ENCODE data around the gene ZNRD2. TPM values are rescaled to one million over a fixed set of nuclear protein-coding genes. Genes with fewer than 3 reads are reported as not detected.

The ZNRD2 gene
- total and polyA plus RNA-seq, 2 donors: 38.0 to 40.7 TPM

DNA sequence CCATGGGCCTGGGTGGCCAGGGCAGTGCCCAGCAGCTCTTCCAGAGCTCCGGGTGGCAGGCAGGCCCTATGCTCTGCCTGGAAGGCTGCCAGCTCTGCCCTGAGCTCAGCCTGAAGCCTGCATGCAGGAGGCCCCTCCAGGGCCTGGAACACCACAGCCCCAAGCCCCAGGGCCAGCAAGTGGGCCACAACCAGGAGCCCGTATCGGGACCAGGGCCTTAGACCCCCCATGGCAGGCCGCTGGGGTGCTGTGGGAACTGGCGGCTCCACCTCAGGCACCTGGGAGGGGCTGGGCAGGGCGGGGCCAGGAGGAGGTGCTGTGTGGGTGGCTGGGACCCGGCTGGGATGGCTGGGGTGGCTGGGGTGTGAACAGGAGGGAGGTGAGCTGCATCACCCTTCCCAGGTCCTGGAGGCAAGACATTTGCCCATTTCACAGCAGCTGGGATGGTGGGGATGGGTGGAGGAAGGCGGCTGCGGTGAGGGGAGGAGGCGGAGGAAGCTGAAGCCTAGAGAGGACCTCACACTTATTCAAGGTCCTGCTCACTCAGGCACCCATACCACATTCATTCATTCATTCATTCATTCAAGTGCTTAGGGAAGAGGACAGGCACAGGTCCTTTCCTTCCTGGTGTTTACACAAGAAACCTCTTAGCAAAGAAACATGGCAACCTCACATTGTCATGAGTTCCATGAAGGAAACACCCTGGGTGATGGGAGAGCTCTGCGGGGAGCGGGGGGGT is 25.4 kb downstream of the ZNRD2 start, which contains the start of gene KCNK7:
KCNK7 (minus strand) TSS at position 258 of the 739 bp plus-strand sequence; CDS start at position 230, 28 bp downstream.
- DNase-seq (ENCODE audit: low read depth in 6 of 9, low spot score in 9 of 9): no peak
- WGBS: 92% methylated on average over 12 of the region's 12 CpGs
- Histone ChIP-seq H3K27me3 (ENCODE audit: control insufficient read depth in 2 of 2, insufficient read depth in 1 of 2, low read length in 1 of 2) (peaks cover 0 to 27% of the 10 kb centered on the region in 2 donors), H3K4me3 (ENCODE audit: low read length in 2 of 2) (no peak within 1 kb of the TSS), H3K36me3 (ENCODE audit: control insufficient read depth in 2 of 2, insufficient read depth in 2 of 2, low read length in 1 of 2) (peaks cover 45 to 55% of the 10 kb centered on the region in 2 donors), H3K9me3 (ENCODE audit: control insufficient read depth in 2 of 2, insufficient read depth in 1 of 2, low read length in 1 of 2) (no peaks in the 10 kb centered on the region), H3K27ac (ENCODE audit: low read depth in 1 of 2, low read length in 1 of 2) (peak within 1 kb of the TSS in 1 of 2 donors; percentile 20), H3K4me1 (ENCODE audit: control insufficient read depth in 2 of 2, insufficient read depth in 2 of 2, low read length in 2 of 2) (peaks cover 2 to 22% of the 10 kb centered on the region in 2 donors)

DNA sequence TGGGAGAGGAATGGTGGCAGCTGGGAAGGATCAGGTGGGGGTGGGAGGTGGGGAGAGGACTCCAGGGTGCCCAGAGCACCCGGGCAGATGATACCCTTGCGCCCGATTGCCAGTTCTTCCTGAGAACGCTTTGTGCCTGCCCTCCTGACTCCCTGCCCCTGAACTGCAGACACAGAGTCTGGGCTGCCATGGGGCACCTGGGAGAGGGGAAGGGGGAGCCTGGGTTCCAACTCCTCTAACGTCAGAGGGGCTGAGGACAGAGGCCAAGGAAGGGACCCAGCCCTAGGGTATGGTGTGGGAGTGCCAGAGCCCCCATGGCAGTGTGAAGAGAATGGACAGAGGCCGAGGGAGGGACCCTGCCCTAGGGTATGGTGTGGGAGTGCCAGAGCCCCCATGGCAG is 26.2 kb downstream of the ZNRD2 start:
- no peak overlapping the region for H3K4me3 ChIP-seq (ENCODE audit: low read length in 2 of 2)
- peaks cover 45 to 55% of the 10 kb centered on the region in 2 donors for H3K36me3 ChIP-seq (ENCODE audit: control insufficient read depth in 2 of 2, insufficient read depth in 2 of 2, low read length in 1 of 2)
- no peak for DNase-seq (ENCODE audit: low read depth in 6 of 9, low spot score in 9 of 9)
- WGBS: 96% methylated on average over 6 of the region's 6 CpGs
- peaks cover 0 to 21% of the 10 kb centered on the region in 2 donors for H3K27me3 ChIP-seq (ENCODE audit: control insufficient read depth in 2 of 2, insufficient read depth in 1 of 2, low read length in 1 of 2)
- no peaks in the 10 kb centered on the region for H3K9me3 ChIP-seq (ENCODE audit: control insufficient read depth in 2 of 2, insufficient read depth in 1 of 2, low read length in 1 of 2)
- H3K4me1 ChIP-seq (ENCODE audit: control insufficient read depth in 2 of 2, insufficient read depth in 2 of 2, low read length in 2 of 2): peaks cover 2 to 22% of the 10 kb centered on the region in 2 donors
- no peak overlapping the region for H3K27ac ChIP-seq (ENCODE audit: low read depth in 1 of 2, low read length in 1 of 2)

DNA sequence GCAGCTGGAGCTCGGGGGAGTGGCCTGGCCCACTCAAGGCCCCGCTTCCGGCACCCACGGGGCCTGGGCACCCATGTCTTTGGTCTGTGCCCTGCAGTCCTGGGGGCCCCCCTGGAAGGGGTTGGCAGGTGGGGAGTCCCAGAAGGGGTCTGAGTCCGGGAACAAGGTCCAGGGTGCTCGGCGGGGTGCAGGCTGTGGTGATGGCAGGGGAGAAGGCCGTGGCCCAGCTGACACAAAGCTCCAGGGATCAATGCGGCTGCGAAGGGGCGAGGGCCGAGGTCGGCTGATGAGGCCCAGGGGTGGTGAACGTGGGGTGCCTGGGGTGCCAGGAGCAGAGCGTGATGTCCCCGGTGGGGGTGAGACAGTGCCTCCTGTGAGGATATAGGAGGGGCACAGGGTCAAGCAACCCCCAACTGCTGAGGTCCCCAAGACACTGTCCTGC is 28.0 kb downstream of the ZNRD2 start:
- no peak for DNase-seq (ENCODE audit: low read depth in 6 of 9, low spot score in 9 of 9)
- 98% methylated on average over 16 of the region's 16 CpGs for WGBS
- H3K27ac ChIP-seq (ENCODE audit: low read depth in 1 of 2, low read length in 1 of 2): no peak overlapping the region
- peaks cover 0 to 5% of the 10 kb centered on the region in 2 donors for H3K27me3 ChIP-seq (ENCODE audit: control insufficient read depth in 2 of 2, insufficient read depth in 1 of 2, low read length in 1 of 2)
- H3K4me1 ChIP-seq (ENCODE audit: control insufficient read depth in 2 of 2, insufficient read depth in 2 of 2, low read length in 2 of 2): peaks cover 2 to 9% of the 10 kb centered on the region in 2 donors
- no peak overlapping the region for H3K4me3 ChIP-seq (ENCODE audit: low read length in 2 of 2)
- H3K9me3 ChIP-seq (ENCODE audit: control insufficient read depth in 2 of 2, insufficient read depth in 1 of 2, low read length in 1 of 2): no peaks in the 10 kb centered on the region
- H3K36me3 ChIP-seq (ENCODE audit: control insufficient read depth in 2 of 2, insufficient read depth in 2 of 2, low read length in 1 of 2): peaks cover 40 to 49% of the 10 kb centered on the region in 2 donors

DNA sequence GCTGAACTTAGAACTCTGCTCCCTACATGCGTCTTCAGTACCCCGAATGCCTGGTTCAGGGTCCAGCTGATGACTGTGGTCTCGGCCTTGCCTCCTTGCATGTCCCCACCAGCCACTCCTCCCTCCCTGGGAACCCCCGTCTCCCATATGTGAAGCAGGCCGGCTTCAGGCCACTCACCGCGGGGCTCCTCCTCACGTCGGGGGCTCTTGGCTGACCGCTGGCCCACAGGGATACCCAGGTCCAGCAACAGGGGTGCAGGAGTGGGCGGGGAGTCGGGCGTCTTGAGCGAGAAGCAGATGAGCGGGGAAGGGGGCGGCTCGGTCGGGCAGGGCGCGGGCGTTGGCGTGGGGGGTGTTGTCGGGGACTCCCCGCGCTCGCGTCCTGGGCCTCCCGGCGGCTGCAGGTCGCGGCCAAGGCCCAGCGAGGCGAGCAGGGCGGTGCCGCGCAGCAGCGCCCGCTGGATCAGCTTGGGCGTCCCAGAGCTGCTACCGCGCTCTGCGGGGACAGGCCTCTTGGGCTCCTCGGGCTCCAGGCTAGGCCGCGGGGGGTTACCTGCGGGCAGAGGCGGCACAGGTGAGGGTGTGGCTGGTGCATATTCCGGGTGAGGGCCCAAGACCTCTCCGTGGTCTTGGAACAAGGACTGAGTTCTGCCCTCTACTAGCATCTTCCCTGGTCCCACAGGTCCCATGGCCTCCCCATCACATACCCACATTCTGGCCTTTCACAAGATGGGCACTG is 29.1 kb downstream of the ZNRD2 start:
- 96% methylated on average over 49 of the region's 49 CpGs for WGBS
- H3K9me3 ChIP-seq (ENCODE audit: control insufficient read depth in 2 of 2, insufficient read depth in 1 of 2, low read length in 1 of 2): no peaks in the 10 kb centered on the region
- no peak overlapping the region for H3K4me3 ChIP-seq (ENCODE audit: low read length in 2 of 2)
- H3K27me3 ChIP-seq (ENCODE audit: control insufficient read depth in 2 of 2, insufficient read depth in 1 of 2, low read length in 1 of 2): no peaks in the 10 kb centered on the region
- H3K27ac ChIP-seq (ENCODE audit: low read depth in 1 of 2, low read length in 1 of 2): no peak overlapping the region
- DNase-seq (ENCODE audit: low read depth in 6 of 9, low spot score in 9 of 9): no peak
- H3K36me3 ChIP-seq (ENCODE audit: control insufficient read depth in 2 of 2, insufficient read depth in 2 of 2, low read length in 1 of 2): peaks cover 45 to 55% of the 10 kb centered on the region in 2 donors
- H3K4me1 ChIP-seq (ENCODE audit: control insufficient read depth in 2 of 2, insufficient read depth in 2 of 2, low read length in 2 of 2): peaks cover 0 to 3% of the 10 kb centered on the region in 2 donors

DNA sequence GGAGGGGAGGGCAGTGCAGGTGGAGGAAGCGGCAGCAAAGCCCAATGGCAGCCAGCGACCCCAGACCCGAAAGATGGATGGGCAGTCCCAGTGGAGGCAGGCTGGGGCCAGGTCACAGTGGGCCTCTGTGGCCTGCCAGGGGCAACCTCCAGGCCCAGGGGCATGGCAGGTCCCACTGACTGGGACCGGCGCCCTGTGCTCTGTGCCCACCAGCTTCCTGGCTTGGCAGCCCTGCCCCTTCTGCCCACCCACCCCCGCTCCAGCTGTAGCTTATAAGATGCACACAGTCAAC is 29.6 kb downstream of the ZNRD2 start:
- 97% methylated on average over 6 of the region's 6 CpGs for WGBS
- Histone ChIP-seq H3K36me3 (ENCODE audit: control insufficient read depth in 2 of 2, insufficient read depth in 2 of 2, low read length in 1 of 2) (peaks cover 49 to 61% of the 10 kb centered on the region in 2 donors), H3K4me1 (ENCODE audit: control insufficient read depth in 2 of 2, insufficient read depth in 2 of 2, low read length in 2 of 2) (peaks cover 0 to 3% of the 10 kb centered on the region in 2 donors), H3K9me3 (ENCODE audit: control insufficient read depth in 2 of 2, insufficient read depth in 1 of 2, low read length in 1 of 2) (no peaks in the 10 kb centered on the region), H3K4me3 (ENCODE audit: low read length in 2 of 2) (no peak overlapping the region), H3K27ac (ENCODE audit: low read depth in 1 of 2, low read length in 1 of 2) (no peak overlapping the region), H3K27me3 (ENCODE audit: control insufficient read depth in 2 of 2, insufficient read depth in 1 of 2, low read length in 1 of 2) (no peaks in the 10 kb centered on the region)
- DNase-seq (ENCODE audit: low read depth in 6 of 9, low spot score in 9 of 9): no peak

DNA sequence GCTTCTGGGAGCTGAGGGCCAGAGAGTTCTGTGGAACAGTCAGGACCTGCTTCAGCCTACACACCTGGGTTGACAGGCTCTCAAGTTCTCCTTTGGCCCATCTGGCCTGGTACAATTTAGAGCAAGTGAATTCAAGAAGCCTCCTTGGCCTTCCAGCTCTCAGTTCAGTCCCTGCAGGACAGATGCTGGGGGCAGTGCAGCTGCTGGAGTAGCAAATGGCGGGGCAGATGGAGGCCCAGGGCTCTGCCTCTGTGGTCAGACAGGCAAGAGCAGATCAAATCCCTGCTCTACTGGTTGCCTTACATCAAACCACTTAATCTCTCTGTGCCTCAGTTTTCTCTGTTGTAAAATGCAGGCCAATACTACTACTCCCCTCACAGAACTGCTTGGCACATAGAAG is 34.0 kb downstream of the ZNRD2 start:
- no peak overlapping the region for H3K4me3 ChIP-seq (ENCODE audit: low read length in 2 of 2)
- 98% methylated on average over 1 of the region's 1 CpG for WGBS
- H3K9me3 ChIP-seq (ENCODE audit: control insufficient read depth in 2 of 2, insufficient read depth in 1 of 2, low read length in 1 of 2): no peaks in the 10 kb centered on the region
- H3K36me3 ChIP-seq (ENCODE audit: control insufficient read depth in 2 of 2, insufficient read depth in 2 of 2, low read length in 1 of 2): peaks cover 70 to 77% of the 10 kb centered on the region in 2 donors
- H3K4me1 ChIP-seq (ENCODE audit: control insufficient read depth in 2 of 2, insufficient read depth in 2 of 2, low read length in 2 of 2): peaks cover 0 to 9% of the 10 kb centered on the region in 2 donors
- H3K27ac ChIP-seq (ENCODE audit: low read depth in 1 of 2, low read length in 1 of 2): no peak overlapping the region
- H3K27me3 ChIP-seq (ENCODE audit: control insufficient read depth in 2 of 2, insufficient read depth in 1 of 2, low read length in 1 of 2): no peaks in the 10 kb centered on the region
- DNase-seq (ENCODE audit: low read depth in 6 of 9, low spot score in 9 of 9): no peak

DNA sequence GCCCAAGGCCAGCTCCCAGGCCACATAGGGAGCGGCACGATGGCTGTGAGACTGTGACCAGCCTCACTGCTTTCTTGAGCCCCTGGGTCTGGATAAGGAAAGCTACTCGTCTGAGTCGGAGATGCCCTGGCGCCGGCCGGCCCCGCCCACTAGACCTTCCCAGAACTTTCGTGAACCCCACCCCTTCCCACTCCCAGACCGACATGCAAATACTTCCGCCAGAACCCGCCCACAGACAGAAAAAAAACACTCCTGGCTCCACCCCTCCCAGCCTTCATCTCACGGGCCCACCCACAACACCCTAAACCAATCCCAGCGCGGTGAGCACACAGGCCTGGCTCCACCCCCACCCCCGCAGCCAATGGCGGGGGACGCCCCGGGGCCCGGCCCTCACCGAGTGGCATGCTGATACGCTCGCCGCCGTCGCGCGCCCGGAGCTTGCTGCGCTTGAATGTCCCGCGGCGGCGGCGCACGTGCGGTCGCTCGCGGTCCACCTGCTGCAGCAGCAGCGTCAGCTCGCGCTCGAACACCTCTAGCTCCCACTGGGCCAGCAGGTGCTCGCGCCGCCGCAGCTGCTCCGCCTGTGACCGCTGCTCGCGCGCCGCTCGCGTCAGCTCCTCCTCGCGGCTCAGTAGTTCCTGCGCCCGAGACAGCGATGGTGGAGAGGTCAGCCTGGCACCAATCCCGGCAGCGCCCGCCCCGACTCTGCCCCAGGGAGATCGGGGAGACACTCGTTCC is 36.8 kb downstream of the ZNRD2 start:
- WGBS: 95% methylated on average over 67 of the region's 67 CpGs
- peak in 3 of 9 donors; percentile 50 to 74 (median 69) for DNase-seq (ENCODE audit: low read depth in 6 of 9, low spot score in 9 of 9)

DNA sequence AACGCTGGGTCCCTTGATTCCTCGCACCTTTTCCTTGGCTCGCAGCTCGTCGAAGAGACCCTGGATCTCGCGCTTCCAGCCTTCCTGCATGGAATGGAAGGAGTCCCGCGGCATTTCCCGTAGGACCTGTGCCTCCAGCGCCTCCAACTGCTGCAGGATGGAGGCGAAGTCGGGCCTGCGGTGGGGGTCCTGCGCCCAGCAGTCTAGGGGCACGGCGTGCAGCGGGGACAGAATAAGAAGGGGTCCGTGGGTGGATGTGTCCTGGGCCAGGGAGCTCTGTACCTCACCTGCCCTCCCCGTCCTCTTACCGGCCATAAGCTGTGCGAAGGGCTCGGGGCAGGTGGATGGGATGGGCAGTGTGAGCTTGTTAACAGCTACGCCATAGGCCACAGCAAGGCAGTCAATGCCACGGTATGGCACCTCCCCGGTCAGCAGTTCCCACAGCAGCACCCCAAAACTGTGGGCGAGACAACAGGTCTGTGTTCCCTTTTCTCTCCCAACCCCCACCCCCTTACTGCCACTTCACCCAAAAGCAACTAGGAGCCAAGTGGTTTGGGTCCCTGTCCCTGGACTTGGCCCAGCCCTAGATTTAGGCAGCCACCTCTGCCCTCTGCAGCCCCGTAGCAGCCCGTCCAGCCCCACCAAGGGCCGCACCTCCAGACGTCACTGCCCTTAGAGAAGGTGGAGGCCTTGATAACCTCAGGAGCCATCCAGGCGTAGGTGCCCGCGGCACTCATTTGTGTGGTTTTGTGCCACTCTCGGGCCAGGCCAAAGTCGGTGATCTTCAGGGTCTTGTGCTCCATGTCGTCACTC is 37.5 kb downstream of the ZNRD2 start:
- no peak overlapping the region for H3K4me3 ChIP-seq (ENCODE audit: low read length in 2 of 2)
- peaks cover 15 to 42% of the 10 kb centered on the region in 2 donors for H3K4me1 ChIP-seq (ENCODE audit: control insufficient read depth in 2 of 2, insufficient read depth in 2 of 2, low read length in 2 of 2)
- H3K36me3 ChIP-seq (ENCODE audit: control insufficient read depth in 2 of 2, insufficient read depth in 2 of 2, low read length in 1 of 2): peaks cover 74 to 87% of the 10 kb centered on the region in 2 donors
- WGBS: 96% methylated on average over 37 of the region's 37 CpGs
- no peak for DNase-seq (ENCODE audit: low read depth in 6 of 9, low spot score in 9 of 9)
- H3K27ac ChIP-seq (ENCODE audit: low read depth in 1 of 2, low read length in 1 of 2): no peak overlapping the region
- H3K9me3 ChIP-seq (ENCODE audit: control insufficient read depth in 2 of 2, insufficient read depth in 1 of 2, low read length in 1 of 2): no peaks in the 10 kb centered on the region
- H3K27me3 ChIP-seq (ENCODE audit: control insufficient read depth in 2 of 2, insufficient read depth in 1 of 2, low read length in 1 of 2): no peaks in the 10 kb centered on the region

More for the DNA sequence above, 36.8 kb downstream of the ZNRD2 start:
- Histone ChIP-seq H3K4me1 (ENCODE audit: control insufficient read depth in 2 of 2, insufficient read depth in 2 of 2, low read length in 2 of 2) (peaks cover 7 to 34% of the 10 kb centered on the region in 2 donors), H3K27ac (ENCODE audit: low read depth in 1 of 2, low read length in 1 of 2) (peak overlapping the region in 1 of 2 donors; percentile 18), H3K9me3 (ENCODE audit: control insufficient read depth in 2 of 2, insufficient read depth in 1 of 2, low read length in 1 of 2) (no peaks in the 10 kb centered on the region), H3K4me3 (ENCODE audit: low read length in 2 of 2) (no peak overlapping the region), H3K36me3 (ENCODE audit: control insufficient read depth in 2 of 2, insufficient read depth in 2 of 2, low read length in 1 of 2) (peaks cover 67 to 85% of the 10 kb centered on the region in 2 donors), H3K27me3 (ENCODE audit: control insufficient read depth in 2 of 2, insufficient read depth in 1 of 2, low read length in 1 of 2) (no peaks in the 10 kb centered on the region)
